ENCODE results near the gene ARSG.
A peak's percentile ranks its signal among the peaks of the same experiment; 100 is the strongest.

The ARSG gene

GRCh38 chr17:68397108-68397536, 105.8 kb downstream of the ARSG start (continued):
- TF ChIP-seq, protein P1, sequence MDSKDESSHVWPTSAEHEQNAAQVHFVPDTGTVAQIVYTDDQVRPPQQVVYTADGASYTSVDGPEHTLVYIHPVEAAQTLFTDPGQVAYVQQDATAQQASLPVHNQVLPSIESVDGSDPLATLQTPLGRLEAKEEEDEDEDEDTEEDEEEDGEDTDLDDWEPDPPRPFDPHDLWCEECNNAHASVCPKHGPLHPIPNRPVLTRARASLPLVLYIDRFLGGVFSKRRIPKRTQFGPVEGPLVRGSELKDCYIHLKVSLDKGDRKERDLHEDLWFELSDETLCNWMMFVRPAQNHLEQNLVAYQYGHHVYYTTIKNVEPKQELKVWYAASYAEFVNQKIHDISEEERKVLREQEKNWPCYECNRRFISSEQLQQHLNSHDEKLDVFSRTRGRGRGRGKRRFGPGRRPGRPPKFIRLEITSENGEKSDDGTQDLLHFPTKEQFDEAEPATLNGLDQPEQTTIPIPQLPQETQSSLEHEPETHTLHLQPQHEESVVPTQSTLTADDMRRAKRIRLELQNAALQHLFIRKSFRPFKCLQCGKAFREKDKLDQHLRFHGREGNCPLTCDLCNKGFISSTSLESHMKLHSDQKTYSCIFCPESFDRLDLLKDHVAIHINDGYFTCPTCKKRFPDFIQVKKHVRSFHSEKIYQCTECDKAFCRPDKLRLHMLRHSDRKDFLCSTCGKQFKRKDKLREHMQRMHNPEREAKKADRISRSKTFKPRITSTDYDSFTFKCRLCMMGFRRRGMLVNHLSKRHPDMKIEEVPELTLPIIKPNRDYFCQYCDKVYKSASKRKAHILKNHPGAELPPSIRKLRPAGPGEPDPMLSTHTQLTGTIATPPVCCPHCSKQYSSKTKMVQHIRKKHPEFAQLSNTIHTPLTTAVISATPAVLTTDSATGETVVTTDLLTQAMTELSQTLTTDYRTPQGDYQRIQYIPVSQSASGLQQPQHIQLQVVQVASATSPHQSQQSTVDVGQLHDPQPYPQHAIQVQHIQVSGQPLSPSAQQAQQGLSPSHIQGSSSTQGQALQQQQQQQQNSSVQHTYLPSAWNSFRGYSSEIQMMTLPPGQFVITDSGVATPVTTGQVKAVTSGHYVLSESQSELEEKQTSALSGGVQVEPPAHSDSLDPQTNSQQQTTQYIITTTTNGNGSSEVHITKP (tag by site-specific recombination; IDR thresholded peaks at IDR 0.05), result no peak

DNA sequence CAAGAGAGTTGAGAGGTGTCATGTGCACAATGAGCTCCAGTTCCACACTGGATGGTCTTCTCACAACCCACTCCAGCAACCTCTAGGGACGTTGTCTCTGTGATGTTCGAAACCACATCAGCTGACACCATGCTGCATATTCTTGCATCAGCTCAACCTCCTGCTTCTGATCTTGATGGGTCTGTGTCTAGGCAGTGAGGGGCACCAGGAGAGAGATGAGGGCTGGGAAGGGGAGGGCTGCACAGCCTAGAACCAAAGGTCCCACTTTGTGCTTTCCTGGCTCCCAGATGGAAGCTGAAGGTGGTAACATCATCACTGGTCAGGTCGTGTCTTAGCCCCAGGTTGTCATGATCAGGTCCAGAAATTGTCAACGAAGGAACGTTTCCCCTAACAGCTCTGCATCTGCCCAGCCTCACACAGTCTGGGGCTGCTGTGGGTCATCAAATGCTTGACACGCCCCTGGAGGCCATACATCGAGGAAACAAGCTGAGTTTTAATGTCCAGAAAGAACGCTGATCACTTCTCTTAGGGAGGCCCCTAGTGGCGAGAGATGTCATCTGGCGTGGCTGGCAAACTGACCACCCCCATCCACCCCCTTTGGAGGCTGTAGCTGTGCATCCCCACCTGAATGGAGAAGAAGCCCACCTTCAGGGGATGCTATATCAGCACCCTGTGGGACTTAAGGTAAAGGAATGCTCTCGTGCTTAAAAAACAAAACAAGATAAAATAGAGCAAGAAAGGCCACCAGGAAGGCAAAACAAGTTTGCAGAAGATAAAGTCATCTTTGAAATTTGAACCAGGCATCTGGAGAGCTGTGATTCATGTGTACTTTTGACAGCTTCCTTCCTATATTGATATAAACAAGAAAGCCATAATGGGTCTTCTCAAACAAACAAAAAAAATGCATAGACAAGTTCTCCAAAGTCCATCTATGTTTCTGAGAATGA, 107.7 kb downstream of the ARSG start:
- POLR2A ChIA-PET, result interaction anchor here (0.9 to 1.5 kb wide), 3 partner anchors 87 to 108 kb away, joined by 3 to 5 read pairs (median 3); partner anchors contain the start of genes ARSG and SLC16A6
- Histone ChIP-seq H3K27ac (ENCODE audit: extremely low read depth, low read depth, low read length) (no peak overlapping the region), H3K36me3 (ENCODE audit: control insufficient read depth in 2 of 2, insufficient read depth in 1 of 2, low read length in 2 of 2) (no peaks in the 10 kb centered on the region), H3K4me1 (ENCODE audit: control insufficient read depth, insufficient read depth, low read length) (no peaks in the 10 kb centered on the region; the same call in 1 of the 2 replicates), H3K4me3 (ENCODE audit: low read depth, low read length) (no peak overlapping the region), H3K9me3 (ENCODE audit: control insufficient read depth, insufficient read depth, low read depth, low read length) (no peaks in the 10 kb centered on the region)
- CTCF ChIA-PET, result interaction anchor here (0.5 to 2.8 kb wide), 56 partner anchors 8 to 1679 kb away, joined by 3 to 63 read pairs (median 4); no protein-coding TSS in a partner anchor
- no peak for TF ChIP-seq ZNF610 (tag by site-specific recombination; IDR thresholded peaks at IDR 0.05; ENCODE audit: borderline replicate concordance)
- TF ChIP-seq BCL11A (tag by site-specific recombination; IDR thresholded peaks at IDR 0.05; ENCODE audit: low read depth), result no peak
- no peak for TF ChIP-seq ZNF302 (tag by site-specific recombination; IDR thresholded peaks at IDR 0.05; ENCODE audit: low read depth)
- TF ChIP-seq ZNF624 (tag by site-specific recombination; IDR thresholded peaks at IDR 0.05), result no peak
- TF ChIP-seq ZNF561 (tag by site-specific recombination; IDR thresholded peaks at IDR 0.05; ENCODE audit: borderline replicate concordance), result no peak
- TF ChIP-seq ZNF175 (tag by site-specific recombination; IDR thresholded peaks at IDR 0.05), result no peak
- no peak for TF ChIP-seq MYNN (tag by site-specific recombination; IDR thresholded peaks at IDR 0.05; ENCODE audit: borderline replicate concordance)
- no peak for TF ChIP-seq ZNF433 (tag by site-specific recombination; IDR thresholded peaks at IDR 0.05; ENCODE audit: low read depth)
- no peak for TF ChIP-seq ZNF24 (tag by site-specific recombination; IDR thresholded peaks at IDR 0.05)
- TF ChIP-seq ZNF140 (tag by site-specific recombination; IDR thresholded peaks at IDR 0.05), result no peak
- TF ChIP-seq, protein P2, sequence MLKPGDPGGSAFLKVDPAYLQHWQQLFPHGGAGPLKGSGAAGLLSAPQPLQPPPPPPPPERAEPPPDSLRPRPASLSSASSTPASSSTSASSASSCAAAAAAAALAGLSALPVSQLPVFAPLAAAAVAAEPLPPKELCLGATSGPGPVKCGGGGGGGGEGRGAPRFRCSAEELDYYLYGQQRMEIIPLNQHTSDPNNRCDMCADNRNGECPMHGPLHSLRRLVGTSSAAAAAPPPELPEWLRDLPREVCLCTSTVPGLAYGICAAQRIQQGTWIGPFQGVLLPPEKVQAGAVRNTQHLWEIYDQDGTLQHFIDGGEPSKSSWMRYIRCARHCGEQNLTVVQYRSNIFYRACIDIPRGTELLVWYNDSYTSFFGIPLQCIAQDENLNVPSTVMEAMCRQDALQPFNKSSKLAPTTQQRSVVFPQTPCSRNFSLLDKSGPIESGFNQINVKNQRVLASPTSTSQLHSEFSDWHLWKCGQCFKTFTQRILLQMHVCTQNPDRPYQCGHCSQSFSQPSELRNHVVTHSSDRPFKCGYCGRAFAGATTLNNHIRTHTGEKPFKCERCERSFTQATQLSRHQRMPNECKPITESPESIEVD (tag by site-specific recombination; IDR thresholded peaks at IDR 0.05), result no peak
- TF ChIP-seq ZNF16 (tag by site-specific recombination; IDR thresholded peaks at IDR 0.05; ENCODE audit: low read depth), result no peak
- peak; percentile 84 for TF ChIP-seq ZNF654 (tag by site-specific recombination; IDR thresholded peaks at IDR 0.05; ENCODE audit: low read depth)
- TF ChIP-seq ELK4 (IDR thresholded peaks at IDR 0.05; ENCODE audit: borderline replicate concordance, low read depth, low read length), result no peak
- TF ChIP-seq ZNF785 (tag by site-specific recombination; IDR thresholded peaks at IDR 0.05), result no peak
- no peak for TF ChIP-seq ZNF2 (tag by site-specific recombination; IDR thresholded peaks at IDR 0.05)
- TF ChIP-seq, protein P1 (tag by site-specific recombination; IDR thresholded peaks at IDR 0.05), result no peak
- no peak for TF ChIP-seq ZNF248 (tag by site-specific recombination; IDR thresholded peaks at IDR 0.05)
- TF ChIP-seq KLF16 (tag by site-specific recombination; IDR thresholded peaks at IDR 0.05), result no peak
- no peak for TF ChIP-seq SP2 (tag by site-specific recombination; IDR thresholded peaks at IDR 0.05)
- TF ChIP-seq ZBTB1 (tag by site-specific recombination; IDR thresholded peaks at IDR 0.05), result no peak
- no peak for TF ChIP-seq ZNF600 (tag by site-specific recombination; IDR thresholded peaks at IDR 0.05)
- no peak for TF ChIP-seq FEZF1 (tag by site-specific recombination; IDR thresholded peaks at IDR 0.05)
